ENCODE data around the gene CREB3L4.
"Not testable (repeated sequence)": the region's sequence is repeated elsewhere in the genome, so short reads cannot be mapped to it uniquely, and the experiment has no call there.

CREB3L4 gene

GRCh38 chr1:153985941-153986761 lies 18.4 kb downstream of the CREB3L4 start, which contains the start of gene RAB13:
Gene RAB13 (minus strand): TSS chr1:153986339. CDS start chr1:153986236, 103 bp downstream.
- DNase-seq (ENCODE audit: low spot score), result peak; percentile 79

GRCh38 chr1:153987621-153988020 lies 19.9 kb downstream of the CREB3L4 start:
- DNase-seq (ENCODE audit: low spot score), result no peak

- DNase-seq (ENCODE audit: low spot score), result peak; percentile 99
These were observed 22.9 kb downstream of the CREB3L4 start, which contains the start of gene RPS27 for GRCh38 chr1:153990468-153991150. Gene RPS27 (plus strand): TSS chr1:153990762. CDS start chr1:153990797, 35 bp downstream.

- no peak for DNase-seq (ENCODE audit: low spot score)
These were observed 23.5 kb downstream of the CREB3L4 start for GRCh38 chr1:153991151-153991630.

GRCh38 chr1:153991806-153992205 lies 24.1 kb downstream of the CREB3L4 start:
- DNase-seq (ENCODE audit: low spot score), result no peak

GRCh38 chr1:153995202-153995601 lies 27.5 kb downstream of the CREB3L4 start:
- DNase-seq (ENCODE audit: low spot score), result no peak

- no peak for DNase-seq (ENCODE audit: low spot score)
These were observed 27.9 kb downstream of the CREB3L4 start for GRCh38 chr1:153995640-153996039.

GRCh38 chr1:153996882-153997281 lies 29.2 kb downstream of the CREB3L4 start:
- DNase-seq (ENCODE audit: low spot score), result not testable (repeated sequence)

GRCh38 chr1:154000420-154000819 lies 32.7 kb downstream of the CREB3L4 start:
- DNase-seq (ENCODE audit: low spot score), result no peak

GRCh38 chr1:154006136-154006535 lies 38.4 kb downstream of the CREB3L4 start:
- DNase-seq (ENCODE audit: low spot score), result no peak

- DNase-seq (ENCODE audit: low spot score), result no peak
These were observed 44.4 kb downstream of the CREB3L4 start for GRCh38 chr1:154012129-154012528.

GRCh38 chr1:154012543-154012942 lies 44.8 kb downstream of the CREB3L4 start:
- not testable (repeated sequence) for DNase-seq (ENCODE audit: low spot score)

GRCh38 chr1:154014154-154014907 lies 46.6 kb downstream of the CREB3L4 start:
- no peak for DNase-seq (ENCODE audit: low spot score)

- no peak for DNase-seq (ENCODE audit: low spot score)
These were observed 51.6 kb downstream of the CREB3L4 start for GRCh38 chr1:154019269-154019668.

GRCh38 chr1:154019940-154020339 lies 52.2 kb downstream of the CREB3L4 start:
- DNase-seq (ENCODE audit: low spot score), result no peak

Data from Ammon's horn (tissue), 1 donor.